HG02943 (cell line): ENCODE results near the gene CHRNA1.
A peak's percentile ranks its signal among the peaks of the same experiment; 100 is the strongest.

Source experiments
- ATAC-seq: cut with Tn5 transposase; IDR thresholded peaks from one replicate; pipeline ENCODE4 v1.9.1; 2021; ENCODE audit warnings: mild to moderate bottlenecking, low read depth, moderate library complexity; ENCODE audit not compliant: unreplicated experiment

The CHRNA1 gene

DNA sequence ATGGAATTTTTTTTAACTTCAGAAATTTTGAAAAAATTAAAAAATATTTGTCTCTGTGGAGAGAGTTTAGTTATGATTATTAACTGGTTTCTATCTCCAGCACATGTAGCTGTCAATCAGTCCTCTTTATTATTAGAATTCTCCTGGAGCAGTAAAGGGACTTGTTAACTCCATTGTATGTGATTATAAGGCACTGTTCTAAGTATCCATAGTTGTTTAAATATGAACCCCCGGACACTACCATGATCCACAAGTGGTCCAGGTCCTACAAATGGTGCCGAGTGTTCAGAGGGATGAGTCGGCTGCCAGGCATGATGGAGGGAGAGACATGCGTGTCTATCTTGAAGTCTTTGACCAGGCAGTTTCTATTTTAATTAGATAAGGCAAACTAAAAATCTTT is 492 bp downstream of the CHRNA1 start:
- no peak for ATAC-seq

DNA sequence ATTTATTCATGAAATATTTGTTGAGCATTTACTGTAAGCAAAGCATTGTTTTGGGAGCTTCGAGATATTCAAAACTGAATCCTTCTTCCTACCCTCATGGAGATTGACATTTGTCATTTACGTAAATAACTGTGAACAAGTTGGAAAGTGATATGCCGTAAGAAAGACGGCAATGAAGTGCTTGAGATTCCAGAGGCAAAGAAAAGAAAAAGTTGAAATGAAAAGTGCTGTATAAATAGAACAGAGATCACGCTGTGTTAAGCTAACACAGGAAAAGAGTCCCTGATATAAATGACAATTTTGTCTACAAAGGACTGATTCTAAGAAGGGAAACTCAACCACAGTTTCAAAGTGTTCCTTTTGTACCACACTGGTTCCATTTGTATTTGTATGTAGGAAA is 1.8 kb downstream of the CHRNA1 start:
- ATAC-seq: no peak

DNA sequence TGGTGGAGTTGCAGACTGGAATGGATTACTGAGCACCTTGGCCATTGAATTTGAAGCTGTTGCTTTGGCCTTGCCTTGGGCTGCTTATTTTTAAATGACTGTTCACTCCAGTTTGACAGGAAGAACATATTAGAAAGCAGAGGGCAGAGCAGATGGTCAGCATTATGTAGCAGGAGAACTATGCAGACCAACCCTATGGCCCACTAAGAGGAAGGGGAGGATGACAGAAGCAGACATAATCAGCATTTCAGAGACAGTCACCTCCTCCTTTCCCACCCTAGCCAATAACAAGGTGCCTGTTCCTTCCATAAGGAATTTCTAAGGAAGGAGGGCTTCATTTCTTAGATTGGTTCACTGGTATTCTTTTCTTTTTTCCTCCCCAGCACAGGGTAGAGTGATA is 2.4 kb downstream of the CHRNA1 start:
- ATAC-seq: no peak

DNA sequence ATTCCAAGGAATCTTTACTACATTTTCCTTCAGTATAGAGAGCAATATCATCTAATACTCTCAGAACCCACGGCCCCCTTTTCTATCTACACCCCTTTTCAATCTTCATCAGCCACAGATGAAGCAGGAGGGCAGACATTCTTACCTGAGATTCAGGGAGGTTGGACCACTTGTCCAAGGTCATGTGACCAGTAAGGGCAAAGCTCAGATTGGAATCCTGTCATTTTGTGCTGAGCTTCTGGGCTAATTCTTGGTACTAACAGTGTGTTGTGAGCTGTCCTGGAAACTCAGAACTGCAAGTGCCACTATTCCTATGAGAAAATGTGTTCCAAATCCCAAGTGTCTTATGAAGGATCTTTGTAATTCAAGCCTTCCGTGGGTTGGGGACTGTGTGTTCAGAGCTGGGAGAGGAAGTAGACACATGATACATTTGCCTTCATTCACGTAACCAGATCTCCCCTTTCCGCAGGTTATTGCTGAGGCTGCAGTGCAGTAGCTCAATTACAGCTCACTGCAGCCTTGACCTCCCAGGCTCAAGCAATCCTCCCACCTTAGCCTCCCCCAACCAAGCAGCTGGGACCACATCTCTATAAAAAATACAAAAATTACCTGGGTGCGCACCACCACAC is 3.3 kb downstream of the CHRNA1 start:
- no peak for ATAC-seq

DNA sequence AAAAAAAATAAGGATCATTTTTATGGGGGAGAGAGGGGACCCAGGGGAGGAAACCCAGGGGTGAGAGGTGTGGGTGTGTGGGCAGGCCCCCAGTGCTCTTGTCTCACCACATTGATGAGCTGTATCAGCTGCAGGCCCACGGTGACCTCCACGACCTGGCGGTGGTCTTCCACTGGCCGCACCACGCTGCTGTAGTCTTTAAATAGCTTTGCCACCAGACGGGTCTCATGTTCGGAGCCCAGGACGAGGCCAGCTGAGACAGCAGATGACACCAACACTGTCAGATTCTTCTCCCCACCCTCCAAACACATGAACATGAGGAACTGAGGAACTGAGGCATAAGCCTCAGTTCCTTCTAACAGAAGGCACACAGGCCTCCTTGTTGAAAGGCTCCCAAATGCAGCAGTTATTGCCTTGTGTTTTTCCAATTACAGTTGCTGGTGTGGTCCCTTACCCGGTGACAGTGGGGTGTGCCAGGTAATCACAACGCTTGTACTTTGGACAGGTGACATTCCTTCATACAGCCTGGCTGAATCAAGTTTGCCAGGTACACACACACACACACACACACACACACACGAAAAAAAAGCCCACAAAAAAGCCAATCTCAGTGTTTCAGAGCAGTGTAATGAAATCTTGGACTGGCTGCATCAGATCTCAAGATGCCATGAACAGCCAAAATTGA is 4.7 kb downstream of the CHRNA1 start:
- ATAC-seq: no peak

DNA sequence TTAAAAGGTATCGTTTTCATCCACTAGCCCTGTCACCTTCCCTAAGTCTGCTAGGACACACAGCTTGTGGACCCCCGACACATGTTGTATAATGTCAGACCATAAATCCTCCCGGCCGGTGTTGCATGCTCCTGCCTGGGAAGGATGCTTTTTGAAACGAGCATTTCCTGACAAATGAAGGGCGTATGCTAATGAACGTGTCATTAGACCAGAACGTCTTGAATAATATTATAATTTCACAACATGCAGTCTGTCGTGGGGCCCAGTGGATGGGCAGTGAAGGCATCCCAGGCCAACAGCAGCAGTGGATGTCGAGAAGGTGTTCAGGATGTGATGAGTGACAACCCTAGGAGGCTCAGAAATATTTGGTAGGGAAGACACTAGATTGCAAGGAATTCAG is 7.5 kb downstream of the CHRNA1 start:
- ATAC-seq: no peak

DNA sequence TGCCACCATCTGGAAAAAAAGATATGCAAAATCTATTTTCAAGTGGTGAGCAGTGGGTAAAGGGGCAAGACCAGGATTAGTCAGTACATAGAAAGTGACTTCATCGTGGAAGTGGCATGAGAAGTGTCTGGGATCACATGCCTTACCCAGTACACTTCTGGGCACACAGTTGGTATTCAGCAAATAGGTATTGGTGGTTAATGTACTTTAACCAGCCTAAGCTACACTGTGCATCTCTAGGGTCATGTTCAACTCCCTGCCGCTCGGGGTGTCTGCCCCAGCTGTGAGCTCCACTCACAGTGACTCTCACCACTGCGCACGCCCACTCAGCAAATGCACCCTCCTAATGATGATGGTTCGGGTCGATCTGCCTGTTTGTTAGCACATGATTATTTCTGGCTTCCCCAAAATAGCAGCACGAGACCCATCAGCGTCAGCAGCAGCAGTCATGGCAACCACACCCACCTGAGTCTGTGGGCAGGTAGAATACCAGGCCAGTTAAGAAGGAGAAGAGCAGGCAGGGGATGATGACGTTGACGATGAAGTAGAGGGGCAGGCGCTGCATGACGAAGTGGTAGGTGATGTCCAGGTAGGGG is 11.1 kb downstream of the CHRNA1 start:
- ATAC-seq: peak; percentile 15

DNA sequence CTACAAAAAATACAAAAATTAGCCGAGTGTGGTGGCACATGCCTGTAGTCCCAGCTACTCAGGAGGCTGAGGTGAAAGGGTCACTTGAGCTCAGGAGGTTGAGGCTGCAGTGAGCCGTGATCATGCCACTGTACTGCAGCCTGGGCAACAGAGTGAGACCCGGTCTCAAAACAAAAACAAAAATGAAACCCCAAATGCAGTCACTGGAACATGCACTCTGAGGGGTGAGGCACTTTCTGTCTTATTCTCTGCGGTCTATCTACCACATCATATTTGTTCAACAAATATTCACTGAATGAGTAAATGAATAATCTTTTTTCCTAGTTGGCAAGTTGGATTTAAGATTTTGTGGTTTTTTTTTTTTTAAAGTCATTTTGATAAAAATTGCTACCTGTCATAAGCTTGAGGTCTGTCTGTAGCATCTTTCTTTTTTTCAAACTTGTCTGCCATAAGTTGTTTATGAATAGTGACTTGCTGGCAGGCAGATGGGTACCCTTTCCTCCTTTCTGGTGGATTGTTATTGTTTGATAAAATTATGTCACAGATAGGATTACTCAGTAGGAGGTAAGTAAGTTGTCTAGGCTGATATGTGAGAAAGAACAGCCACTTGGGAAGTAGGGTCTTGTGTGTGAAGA is 11.8 kb downstream of the CHRNA1 start:
- ATAC-seq: peak; percentile 78

DNA sequence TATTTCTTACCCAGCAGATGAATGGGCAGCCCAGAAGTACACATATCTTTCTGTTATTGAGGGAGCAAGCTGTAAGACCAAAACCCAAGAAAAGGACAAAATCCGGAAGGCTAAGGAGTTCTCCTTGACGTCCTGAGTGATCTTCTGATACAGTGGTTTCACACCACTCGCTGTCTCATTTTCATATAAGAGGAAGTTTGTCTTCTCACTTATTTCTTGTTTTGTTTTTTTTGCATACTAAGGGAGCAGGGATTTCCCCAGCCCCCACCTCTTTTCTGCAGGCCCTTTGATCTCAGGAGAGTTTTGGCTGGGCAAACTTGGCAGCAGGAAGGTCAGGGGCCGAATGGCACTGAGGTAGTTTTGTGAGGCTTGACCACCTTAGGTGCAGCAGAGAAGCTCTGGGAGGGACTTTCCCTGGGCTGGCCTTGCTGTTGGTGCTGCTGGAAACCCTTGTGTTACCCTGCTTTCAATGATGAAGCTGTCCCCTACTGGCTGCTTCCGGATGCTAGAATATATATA is 13.3 kb downstream of the CHRNA1 start:
- ATAC-seq: peak; percentile 47

DNA sequence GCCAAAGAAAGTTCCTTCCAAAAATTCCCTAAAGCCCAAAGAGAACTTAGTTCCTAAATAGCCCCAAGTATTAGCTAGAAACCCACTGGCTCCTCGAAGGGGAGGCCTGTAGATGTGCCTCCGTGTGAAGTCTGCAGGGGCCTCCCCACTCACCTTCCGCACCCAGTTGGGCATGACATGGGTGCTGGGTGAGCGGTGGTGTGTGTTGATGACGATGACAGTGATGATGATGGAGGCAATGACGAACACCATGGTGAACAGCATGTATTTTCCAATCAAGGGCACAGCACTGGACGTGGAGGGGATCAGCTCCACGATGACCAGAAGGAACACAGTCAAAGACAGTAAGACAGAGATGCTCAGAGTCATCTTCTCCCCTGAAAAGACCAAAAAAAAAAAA is 14.5 kb downstream of the CHRNA1 start:
- ATAC-seq: no peak

DNA sequence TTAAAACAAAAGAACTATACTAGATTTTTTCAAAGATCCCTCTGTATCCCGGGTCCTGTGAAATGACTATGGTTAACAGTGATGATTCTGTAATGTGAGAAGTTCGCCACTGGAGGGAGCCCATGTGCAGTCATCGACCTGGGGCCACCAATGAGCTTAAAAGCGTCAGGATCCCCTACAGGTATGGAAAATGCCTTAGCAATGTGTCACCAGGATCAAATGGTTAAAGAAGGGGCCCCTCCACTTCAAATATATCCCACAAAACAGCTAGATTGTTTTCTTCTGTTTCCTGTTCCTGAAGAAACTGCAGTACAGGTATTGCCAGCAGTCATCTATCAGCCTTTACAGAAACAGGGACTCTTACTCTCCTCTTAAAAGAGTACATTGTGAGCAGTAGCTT is 15.3 kb downstream of the CHRNA1 start:
- ATAC-seq: no peak

DNA sequence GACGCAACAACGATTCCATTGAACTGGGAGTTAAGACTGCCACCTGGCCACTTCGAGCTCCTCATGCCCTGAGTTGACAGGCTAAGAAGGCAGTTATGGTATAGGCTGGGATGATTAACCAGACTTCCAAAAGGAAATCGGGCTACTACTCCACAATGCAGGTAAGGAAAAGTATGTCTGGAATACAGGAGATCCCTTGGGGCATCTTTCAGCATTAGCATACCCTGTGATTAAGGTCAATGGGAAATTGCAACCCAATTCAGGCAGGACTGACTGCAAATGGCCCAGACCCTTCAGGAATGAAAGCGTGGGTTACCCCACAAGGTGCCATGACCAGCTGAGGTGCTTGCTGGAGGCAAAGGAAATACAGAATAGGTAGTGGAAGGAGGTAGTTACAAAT is 19.1 kb downstream of the CHRNA1 start:
- no peak for ATAC-seq

DNA sequence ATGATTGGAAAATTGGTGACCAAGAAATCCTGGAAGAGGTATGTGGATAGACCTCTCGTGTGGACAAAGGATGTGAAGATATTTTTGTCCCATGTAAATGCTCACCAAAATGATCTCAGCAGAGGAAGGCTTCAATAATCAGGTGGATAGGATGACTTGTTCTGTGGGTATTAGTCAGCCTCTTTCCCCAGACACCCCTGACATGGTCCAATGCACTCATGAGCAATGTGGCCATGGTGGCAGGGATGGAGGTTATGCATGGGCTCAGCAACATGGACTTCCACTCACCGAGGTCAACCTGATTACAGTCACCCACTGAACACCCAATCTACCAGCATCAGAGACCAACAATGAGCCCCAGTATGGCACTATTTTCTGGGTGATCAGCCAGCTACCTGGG is 20.2 kb downstream of the CHRNA1 start:
- ATAC-seq: no peak

DNA sequence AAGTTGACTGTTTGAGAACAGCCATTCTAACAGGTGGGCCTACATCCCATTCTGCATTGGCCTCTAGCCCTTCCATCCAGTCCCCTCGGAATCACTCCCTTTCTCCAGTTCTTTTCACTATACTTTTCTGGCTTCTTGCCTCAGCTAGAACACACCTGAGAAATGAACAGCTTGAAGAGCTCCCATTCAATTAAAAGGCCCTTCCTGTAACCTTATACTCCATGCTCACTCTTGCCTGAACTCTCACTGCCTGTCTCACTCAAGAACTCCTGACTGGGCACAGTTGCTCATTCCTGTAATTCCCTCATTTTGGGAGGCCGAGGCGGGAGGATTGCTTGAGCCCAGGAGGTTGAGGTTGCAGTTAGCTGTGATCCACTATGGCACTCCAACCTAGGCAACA is 23.6 kb downstream of the CHRNA1 start:
- ATAC-seq: no peak

DNA sequence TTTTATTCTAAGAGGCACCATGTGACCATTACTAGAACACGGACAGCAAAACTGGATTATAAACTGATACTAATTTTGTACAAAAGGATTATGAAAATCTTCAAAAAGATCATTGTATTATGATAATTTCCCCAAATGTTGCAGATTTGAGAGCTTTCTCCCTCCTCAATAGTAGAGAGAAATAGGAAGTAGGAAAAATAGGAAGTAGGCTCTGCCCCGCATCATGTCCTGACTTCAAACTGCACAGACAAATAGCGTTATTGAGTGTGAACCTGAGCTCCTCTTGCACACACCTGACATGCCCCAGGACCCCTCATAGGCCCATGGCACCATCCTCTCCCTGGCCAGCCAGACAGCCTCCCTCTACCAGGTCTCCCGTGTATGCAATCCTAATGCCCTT is 25.4 kb downstream of the CHRNA1 start:
- no peak for ATAC-seq

DNA sequence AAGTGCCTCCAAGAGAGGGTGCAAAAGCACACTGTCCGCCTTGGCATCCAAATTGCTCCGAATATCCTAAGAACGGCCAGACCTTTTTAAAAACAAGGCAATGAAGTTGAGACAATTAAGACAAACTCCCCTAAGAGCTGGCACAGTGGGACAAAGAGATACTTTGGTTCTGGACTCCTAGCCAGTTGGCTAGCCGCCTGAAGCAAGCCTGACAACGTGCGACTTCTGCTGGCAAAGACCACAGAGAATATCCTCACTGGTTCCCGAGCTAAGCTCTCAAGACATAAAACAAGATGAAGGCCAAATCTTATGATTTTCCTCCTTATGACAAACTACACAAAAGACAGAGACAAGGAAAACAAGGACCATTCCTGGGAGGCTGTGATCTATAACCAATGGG is 32.7 kb downstream of the CHRNA1 start:
- no peak for ATAC-seq

DNA sequence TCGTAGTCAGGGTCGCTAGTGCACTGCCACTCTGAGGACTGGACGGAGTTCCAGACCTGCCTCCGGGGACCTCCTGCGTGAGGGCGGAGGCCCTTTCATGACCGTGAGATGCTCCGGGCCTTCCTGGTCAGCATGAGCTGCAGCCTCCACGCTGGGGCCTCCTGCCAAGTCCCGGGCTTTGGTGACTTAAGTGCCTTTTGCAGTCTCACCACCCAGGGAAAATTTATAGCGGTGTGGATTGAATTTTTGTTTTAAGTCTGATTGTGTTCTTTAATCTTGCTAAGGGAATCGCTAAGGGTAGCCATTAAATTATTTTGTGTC is 33.6 kb downstream of the CHRNA1 start:
- no peak for ATAC-seq

DNA sequence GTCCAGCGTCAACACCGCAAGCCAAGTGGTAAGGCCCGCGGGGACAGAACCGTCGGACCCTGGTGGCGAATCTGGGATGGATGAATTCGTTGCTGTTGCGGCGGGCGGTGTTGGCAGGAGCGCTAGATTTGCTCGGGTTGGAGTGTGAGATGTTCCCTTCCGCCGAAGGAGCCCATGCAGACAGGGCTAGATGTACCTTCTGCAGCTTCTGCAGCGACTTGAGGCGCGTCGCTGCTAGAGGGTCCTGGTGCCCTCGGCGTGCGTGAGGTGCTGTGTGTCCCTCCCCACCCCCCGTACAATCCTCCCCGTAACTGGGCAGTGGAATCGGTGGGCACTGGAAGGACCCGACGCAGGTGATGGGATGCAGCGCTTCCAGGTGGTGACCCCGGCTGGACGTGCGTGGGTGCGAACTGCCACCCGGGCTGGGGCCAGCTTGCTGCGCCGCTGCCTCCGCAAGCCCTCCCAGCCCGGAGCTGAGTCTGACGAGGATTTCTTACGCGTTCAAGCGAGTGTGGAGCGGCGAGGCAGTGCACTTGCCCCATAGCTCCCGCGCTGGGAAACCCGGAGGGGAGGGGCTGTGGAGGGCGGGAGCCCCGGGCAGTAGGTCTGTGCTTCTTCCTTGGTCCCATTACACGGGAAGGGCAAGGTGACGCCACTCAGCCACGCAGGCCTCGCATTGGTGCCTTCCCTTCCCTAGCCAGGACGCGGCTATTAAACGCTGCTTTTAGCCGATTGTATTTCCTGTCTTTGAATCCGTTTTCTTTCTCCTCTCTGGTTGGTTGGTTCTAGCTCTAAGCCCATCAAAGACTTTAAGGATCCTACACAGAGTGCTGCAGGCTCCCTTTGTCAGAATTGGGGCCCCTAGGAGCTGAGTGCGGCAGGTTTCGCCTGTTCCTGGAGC is 34.2 kb downstream of the CHRNA1 start:
- no peak for ATAC-seq

DNA sequence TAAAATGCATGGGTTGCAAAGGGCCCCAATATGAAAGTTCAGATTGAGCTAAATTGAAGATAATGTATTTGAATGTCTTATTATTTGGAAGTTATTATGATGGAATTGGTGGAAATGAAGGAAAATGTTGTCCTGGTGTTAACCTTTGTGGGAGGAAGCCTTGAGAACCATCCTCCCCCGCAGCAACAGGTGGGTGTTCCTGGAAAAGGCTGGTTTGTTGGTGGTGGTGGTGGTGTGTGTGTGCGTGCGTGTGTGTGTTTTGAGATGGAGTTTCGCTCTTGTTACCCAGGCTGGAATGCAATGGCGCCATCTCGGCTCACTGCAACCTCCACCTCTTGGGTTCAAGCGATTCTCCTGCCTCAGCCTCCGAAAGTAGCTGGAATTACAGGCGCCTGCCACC is 36.2 kb downstream of the CHRNA1 start:
- no peak for ATAC-seq

DNA sequence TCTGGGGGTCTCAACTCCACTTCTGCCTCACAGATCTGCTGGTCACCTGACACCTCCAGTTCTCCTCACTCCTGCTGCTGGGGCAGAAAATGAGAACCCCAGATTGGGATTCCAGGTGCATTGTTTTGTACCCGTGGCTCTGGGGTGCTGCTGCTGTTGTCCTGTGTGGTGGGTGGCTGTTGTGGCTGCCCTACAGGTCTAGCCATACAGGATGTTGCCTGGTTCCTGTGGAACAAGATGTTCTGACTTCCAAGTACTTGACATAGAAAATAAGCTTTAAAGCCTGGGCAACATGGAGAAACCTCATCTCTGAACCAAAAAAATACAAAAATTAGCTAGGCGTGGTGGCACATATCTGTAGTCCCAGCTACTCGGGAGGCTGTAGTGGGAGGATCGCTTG is 38.1 kb downstream of the CHRNA1 start:
- no peak for ATAC-seq
